ENCODE data around the gene PRKAG1.

DNA sequence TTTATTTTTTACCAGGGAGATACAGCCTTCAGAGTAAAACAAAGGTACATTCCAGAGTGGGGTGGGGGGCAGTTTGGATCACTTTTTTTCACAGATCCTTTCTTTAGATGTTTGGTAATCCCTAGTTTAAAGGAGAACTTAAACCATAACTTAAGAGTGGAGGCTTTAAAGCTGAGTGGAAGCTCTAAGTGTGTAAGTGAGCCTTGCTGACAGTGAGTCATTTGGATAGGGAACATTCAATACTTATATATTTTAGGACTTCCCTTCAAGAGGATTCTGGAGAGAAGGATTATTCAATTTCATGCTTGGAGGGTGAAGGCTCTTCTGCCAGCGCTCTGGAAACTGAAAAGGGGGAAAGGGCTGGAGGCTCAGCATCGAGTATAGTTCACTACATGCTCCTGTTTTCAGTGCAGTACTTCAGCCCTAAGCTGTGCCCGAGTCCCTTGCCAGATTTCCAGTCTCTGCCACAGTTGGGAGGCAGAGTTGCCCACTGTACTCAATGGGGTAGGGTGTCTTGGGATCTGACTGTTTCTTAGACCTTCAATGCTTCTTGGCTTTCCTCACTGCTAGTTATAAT is 8.4 kb downstream of the PRKAG1 start:
- TF ChIP-seq, protein P1, sequence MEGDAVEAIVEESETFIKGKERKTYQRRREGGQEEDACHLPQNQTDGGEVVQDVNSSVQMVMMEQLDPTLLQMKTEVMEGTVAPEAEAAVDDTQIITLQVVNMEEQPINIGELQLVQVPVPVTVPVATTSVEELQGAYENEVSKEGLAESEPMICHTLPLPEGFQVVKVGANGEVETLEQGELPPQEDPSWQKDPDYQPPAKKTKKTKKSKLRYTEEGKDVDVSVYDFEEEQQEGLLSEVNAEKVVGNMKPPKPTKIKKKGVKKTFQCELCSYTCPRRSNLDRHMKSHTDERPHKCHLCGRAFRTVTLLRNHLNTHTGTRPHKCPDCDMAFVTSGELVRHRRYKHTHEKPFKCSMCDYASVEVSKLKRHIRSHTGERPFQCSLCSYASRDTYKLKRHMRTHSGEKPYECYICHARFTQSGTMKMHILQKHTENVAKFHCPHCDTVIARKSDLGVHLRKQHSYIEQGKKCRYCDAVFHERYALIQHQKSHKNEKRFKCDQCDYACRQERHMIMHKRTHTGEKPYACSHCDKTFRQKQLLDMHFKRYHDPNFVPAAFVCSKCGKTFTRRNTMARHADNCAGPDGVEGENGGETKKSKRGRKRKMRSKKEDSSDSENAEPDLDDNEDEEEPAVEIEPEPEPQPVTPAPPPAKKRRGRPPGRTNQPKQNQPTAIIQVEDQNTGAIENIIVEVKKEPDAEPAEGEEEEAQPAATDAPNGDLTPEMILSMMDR (IDR thresholded peaks at IDR 0.05; ENCODE audit: insufficient read depth, low read depth, low read length): no peak
- no peak for TF ChIP-seq EZH2 (IDR thresholded peaks at IDR 0.05; ENCODE audit: insufficient read depth, low read length)

Measured in astrocyte (in vitro differentiated cells and primary cell).